H1 (cell line): Measurements from ENCODE around the gene KDM5A. TPM values are rescaled to one million over a fixed set of nuclear protein-coding genes. Genes with fewer than 3 reads are reported as not detected.

Experiments used
- CTCF ChIA-PET: fragments of 300-600 bp; sonication (Branson Sonifier 250); formaldehyde crosslinking; loops from one replicate; lab custom pipeline; 2021; ENCODE audit not compliant: partially characterized antibody; lab: Charles Lee
- POLR2A ChIA-PET: fragments of 300-600 bp; sonication (Branson Sonifier 250); formaldehyde crosslinking; loops from one replicate; lab custom pipeline; 2021; ENCODE audit warnings: inconsistent platforms; ENCODE audit not compliant: partially characterized antibody; lab: Charles Lee
- DNase-seq, 2 experiments: peaks; one replicate each; pipeline versions ENCODE4 v3.0.0 to v3.0.0-alpha.2; 2010 to 2022; ENCODE audit warnings: low spot score in 2 of 2, low read depth in 1 of 2, mixed read lengths in 1 of 2
- FAIRE-seq: peaks from 2 replicates; lab custom pipeline; 2011; peaks lifted over from hg19 to GRCh38; lab: Jason Lieb, UNC
- H2AFZ ChIP-seq: 2 replicates; pipeline ENCODE4 v1.8.1; 2012; ENCODE audit warnings: low read length, inconsistent platforms
- H2AK5ac ChIP-seq: 2 replicates; pipeline ENCODE4 v1.6.1; 2013; ENCODE audit warnings: low read depth, low read length
- H2BK120ac ChIP-seq: replicated peaks from 2 replicates; pipeline ENCODE3; 2013; ENCODE audit warnings: low read depth, low read length, inconsistent platforms
- H2BK12ac ChIP-seq: 2 replicates; pipeline ENCODE4 v1.6.1; 2013; ENCODE audit warnings: low read depth, low read length
- H2BK15ac ChIP-seq: 2 replicates; pipeline ENCODE4 v1.6.1; 2013; ENCODE audit warnings: low read length
- H2BK20ac ChIP-seq: 2 replicates; pipeline ENCODE4 v1.6.1; 2013; ENCODE audit warnings: low read length
- H2BK5ac ChIP-seq: 2 replicates; pipeline ENCODE4 v1.6.1; 2013; ENCODE audit warnings: low read depth, low read length
- H3K14ac ChIP-seq: 2 replicates; pipeline ENCODE4 v1.6.1; 2013; ENCODE audit warnings: inconsistent platforms; ENCODE audit not compliant: insufficient read length
- H3K18ac ChIP-seq: 2 replicates; pipeline ENCODE4 v1.6.1; 2013; ENCODE audit warnings: low read length; ENCODE audit errors: extremely low read depth
- H3K23ac ChIP-seq: 2 replicates; pipeline ENCODE4 v1.6.1; 2013; ENCODE audit warnings: inconsistent platforms; ENCODE audit not compliant: insufficient read length
- H3K23me2 ChIP-seq: 2 replicates; pipeline ENCODE4 v1.6.1; 2013; ENCODE audit warnings: low read depth, low read length
- H3K27ac ChIP-seq: 2 replicates; pipeline ENCODE4 v1.6.1; 2011; ENCODE audit warnings: low read depth, low read length, inconsistent platforms
- H3K27me3 ChIP-seq, 4 experiments: replicated peaks in 1 of 4; 1 replicate in 1 of 4; 2 replicates in 3 of 4; pipeline versions ENCODE4 v1.6.1 to v1.8.1; 2011 to 2013; ENCODE audit warnings: low read length in 3 of 4, mild to moderate bottlenecking in 3 of 4, inconsistent platforms in 2 of 4, mixed read lengths in 2 of 4, moderate library complexity in 1 of 4; ENCODE audit not compliant: control insufficient read depth in 3 of 4, insufficient read depth in 3 of 4; ENCODE audit errors: extremely low read depth in 1 of 4
- H3K36me3 ChIP-seq, 4 experiments: 2 replicates each; pipeline versions ENCODE4 v1.6.1 to v1.8.1; 2011 to 2013; ENCODE audit warnings: mild to moderate bottlenecking in 4 of 4, low read length in 3 of 4, moderate library complexity in 2 of 4, control low read depth in 1 of 4, inconsistent platforms in 1 of 4; ENCODE audit not compliant: insufficient read depth in 4 of 4, control insufficient read depth in 2 of 4
- H3K4ac ChIP-seq: replicated peaks from 2 replicates; pipeline ENCODE3; 2013; ENCODE audit warnings: low read length, low read depth, mixed read lengths, inconsistent platforms; ENCODE audit not compliant: insufficient read length
- H3K4me1 ChIP-seq, 4 experiments: replicated peaks in 1 of 4; 1 replicate in 1 of 4; 2 replicates in 3 of 4; pipeline versions ENCODE4 v1.6.1 to v1.8.1; 2011 to 2013; ENCODE audit warnings: low read length in 3 of 4, inconsistent platforms in 2 of 4, mixed read lengths in 1 of 4; ENCODE audit not compliant: insufficient read depth in 4 of 4, control insufficient read depth in 3 of 4
- H3K4me2 ChIP-seq, 2 experiments: 2 replicates each; pipeline versions ENCODE4 v1.6.1 to v1.8.1; 2011 to 2013; ENCODE audit warnings: low read depth in 2 of 2, low read length in 2 of 2, control low read depth in 1 of 2, inconsistent platforms in 1 of 2, mild to moderate bottlenecking in 1 of 2; ENCODE audit not compliant: insufficient read depth in 1 of 2
- H3K4me3 ChIP-seq, 4 experiments: fragments of 200-600, 300-600 bp in 1 of 4; sonication (generic), shearing (Covaris generic), sonication (Bioruptor Twin) in 1 of 4; 2 replicates each; pipeline versions ENCODE4 v1.5.1 to v1.8.1; 2011 to 2016; ENCODE audit warnings: low read length in 4 of 4, low read depth in 3 of 4, control low read depth in 2 of 4, inconsistent platforms in 2 of 4, mild to moderate bottlenecking in 2 of 4, mixed read lengths in 1 of 4, moderate library complexity in 1 of 4; ENCODE audit not compliant: insufficient read depth in 2 of 4; ENCODE audit errors: extremely low read depth in 1 of 4
- H3K56ac ChIP-seq: replicated peaks from 2 replicates; pipeline ENCODE3; 2013; ENCODE audit warnings: low read depth, mild to moderate bottlenecking, mixed read lengths, low read length, inconsistent platforms; ENCODE audit not compliant: insufficient read length
- H3K79me1 ChIP-seq: 2 replicates; pipeline ENCODE4 v1.6.1; 2013; ENCODE audit warnings: low read depth, low read length, control low read depth
- H3K79me2 ChIP-seq, 2 experiments: 2 replicates each; pipeline versions ENCODE4 v1.6.1 to v1.8.1; 2012 to 2013; ENCODE audit warnings: low read length in 2 of 2, mild to moderate bottlenecking in 2 of 2, inconsistent platforms in 1 of 2; ENCODE audit not compliant: insufficient read depth in 2 of 2, control insufficient read depth in 1 of 2
- H3K9ac ChIP-seq, 4 experiments: replicated peaks in 1 of 4; 1 replicate in 1 of 4; 2 replicates in 3 of 4; pipeline versions ENCODE4 v1.6.1 to v1.8.1; 2011 to 2013; ENCODE audit warnings: low read depth in 3 of 4, low read length in 3 of 4, control low read depth in 2 of 4, mild to moderate bottlenecking in 2 of 4, moderate library complexity in 2 of 4, inconsistent platforms in 1 of 4; ENCODE audit errors: extremely low read depth in 1 of 4
- H3K9me3 ChIP-seq, 2 experiments: 2 replicates each; pipeline versions ENCODE4 v1.6.1 to v1.8.1; 2012 to 2013; ENCODE audit warnings: mild to moderate bottlenecking in 2 of 2, moderate library complexity in 2 of 2, control low read depth in 1 of 2, inconsistent platforms in 1 of 2, low read depth in 1 of 2, low read length in 1 of 2, mixed read lengths in 1 of 2; ENCODE audit not compliant: insufficient read depth in 2 of 2
- H4K20me1 ChIP-seq, 2 experiments: replicated peaks in 1 of 2; 2 replicates each; pipeline versions ENCODE3 to v1.8.1; 2011 to 2013; ENCODE audit warnings: inconsistent platforms in 2 of 2, low read length in 2 of 2, mild to moderate bottlenecking in 1 of 2; ENCODE audit not compliant: insufficient read depth in 2 of 2, control insufficient read depth in 1 of 2
- H4K5ac ChIP-seq: 2 replicates; pipeline ENCODE4 v1.6.1; 2013; ENCODE audit warnings: low read length, low read depth, mixed read lengths, inconsistent platforms; ENCODE audit not compliant: insufficient read length
- H4K8ac ChIP-seq: 2 replicates; pipeline ENCODE4 v1.8.0; 2013; ENCODE audit warnings: mild to moderate bottlenecking, moderate library complexity, low read length, inconsistent platforms; ENCODE audit not compliant: insufficient read depth; ENCODE audit errors: extremely low read depth
- H4K91ac ChIP-seq: replicated peaks from 2 replicates; pipeline ENCODE3; 2013; ENCODE audit warnings: low read length, mixed read lengths, inconsistent platforms; ENCODE audit not compliant: insufficient read length
- BACH1 ChIP-seq: IDR thresholded peaks from 2 replicates; pipeline ENCODE4 v1.6.1; 2012; ENCODE audit warnings: low read length, improper control_type of control experiment
- CREB1 ChIP-seq: IDR thresholded peaks from 2 replicates; pipeline ENCODE4 v1.6.1; 2012; ENCODE audit warnings: inconsistent platforms
- CTBP2 ChIP-seq: IDR thresholded peaks from 2 replicates; pipeline ENCODE4 v1.7.0; 2011; ENCODE audit warnings: borderline replicate concordance, mild to moderate bottlenecking, moderate library complexity, mixed read lengths, low read length; ENCODE audit not compliant: insufficient read depth, insufficient read length
- KDM5A ChIP-seq: fragments of 200-600 bp; IDR thresholded peaks from 2 replicates; pipeline ENCODE4 v1.7.1; 2012; ENCODE audit warnings: mild to moderate bottlenecking, low read length, inconsistent platforms, mixed read lengths
- NRF1 ChIP-seq: IDR thresholded peaks from 2 replicates; pipeline ENCODE4 v1.6.1; 2011; ENCODE audit warnings: mild to moderate bottlenecking, low read depth, low read length, improper control_type of control experiment
- RNF2 ChIP-seq: fragments of 200-900, 300-1000 bp; sonication (generic); IDR thresholded peaks from 2 replicates; pipeline ENCODE4 v1.7.1; 2016; ENCODE audit warnings: borderline replicate concordance, low read depth, mild to moderate bottlenecking, antibody characterized with exemption, low read length; ENCODE audit not compliant: poor library complexity, severe bottlenecking; ENCODE audit errors: missing control alignments
- SP1 ChIP-seq: IDR thresholded peaks from 2 replicates; pipeline ENCODE4 v1.6.1; 2011; ENCODE audit warnings: low read depth, low read length
- SP4 ChIP-seq: IDR thresholded peaks from 2 replicates; pipeline ENCODE4 v1.6.1; 2012; ENCODE audit warnings: low read length, inconsistent platforms
- SUZ12 ChIP-seq: fragments of 200-600 bp; sonication (generic); IDR thresholded peaks from 2 replicates; pipeline ENCODE4 v1.6.1; 2012; ENCODE audit warnings: mild to moderate bottlenecking, inconsistent platforms, low read length, moderate library complexity, mixed read lengths
- whole genome bisulfite sequencing, 2 experiments: shearing (Covaris generic) in 1 of 2; methylation state at CpG; one replicate each; pipeline versions ENCODE4 v1.1.6 to v1.1.7; 2013 to 2015; ENCODE audit warnings: low lambda C conversion rate in 2 of 2, mixed read lengths in 2 of 2, inconsistent platforms in 1 of 2, low coverage in 1 of 2, missing lambda C conversion rate in 1 of 2; ENCODE audit not compliant: insufficient replicate concordance in 2 of 2, insufficient coverage in 1 of 2, insufficient read length in 1 of 2; ENCODE audit errors: extremely low coverage in 1 of 2, missing lambda C conversion rate in 1 of 2; 5-methylcytosine and 5-hydroxymethylcytosine counted together
- polyA plus RNA-seq, 7 experiments: library from polyadenylated mRNA; depleted of rRNA in 3 of 7; stranded (reverse) in 5 of 7; unstranded in 2 of 7; fragments of >200 nt in 5 of 7; fragments of 200-250 nt in 2 of 7; gene quantifications; 1 replicate in 5 of 7; 2 replicates in 1 of 7; 4 replicates in 1 of 7; pipeline versions ENCODE4 v1.2.1 to v1.2.3, GENCODE V29; 2011 to 2013; ENCODE audit warnings: missing spikeins in 2 of 7, mixed read lengths in 2 of 7
- total RNA-seq: library from RNA; stranded (reverse); fragmentation: NEBNext Ultra II Directional; extraction: Animal tissue kit (Norgen Biotek cat#: 25700); gene quantifications from 2 replicates; pipeline ENCODE4 v1.2.1, GENCODE V29; 2021
- TF ChIP-seq, protein P1 (sequence below): IDR thresholded peaks from 2 replicates; pipeline ENCODE4 v1.6.1; 2011; ENCODE audit warnings: low read depth, mild to moderate bottlenecking, low read length; ENCODE audit not compliant: insufficient read depth
- TF ChIP-seq, protein P2 (sequence below): IDR thresholded peaks from 2 replicates; pipeline ENCODE4 v1.6.1; 2012; ENCODE audit warnings: inconsistent platforms

KDM5A gene
- total and polyA plus RNA-seq, 2 of the 8 experiments (the other 6 are each of a cell fraction or from before 2014, with no cell fraction given): 6.3 to 36.9 TPM

DNA sequence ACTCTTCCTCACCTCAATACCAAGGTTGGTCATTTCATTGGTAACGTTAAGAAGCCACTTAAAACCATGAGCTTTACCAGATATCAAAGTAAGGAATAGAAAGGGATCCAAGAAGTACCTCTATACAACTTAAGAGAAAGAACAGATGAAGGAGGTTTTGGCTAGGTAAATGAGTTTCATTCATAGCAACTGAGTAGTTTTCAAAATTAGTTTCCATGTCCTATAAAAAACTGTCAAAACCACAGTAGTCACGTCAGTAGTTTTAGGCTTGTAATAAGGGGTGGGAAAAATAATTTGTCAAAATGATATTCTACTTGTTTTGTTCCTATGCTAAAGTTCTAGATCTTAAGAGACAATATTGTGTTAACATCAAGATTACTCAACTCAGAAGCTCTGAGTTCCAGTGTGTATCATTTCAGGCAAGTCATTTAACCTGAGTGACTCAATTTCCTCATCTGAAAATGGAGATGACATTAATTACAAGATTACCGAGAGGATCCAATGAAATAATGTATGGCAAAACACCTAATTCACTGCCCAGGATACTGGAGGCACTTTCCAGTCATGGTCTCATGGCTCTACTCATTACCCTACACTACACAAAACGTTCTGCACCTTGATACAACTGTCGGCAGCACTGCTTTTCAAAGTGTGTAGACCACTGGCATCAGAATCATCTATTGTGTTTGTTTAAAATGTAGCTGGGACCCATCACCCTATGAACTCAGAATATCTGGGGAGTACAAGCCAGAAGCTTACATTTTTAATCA lies 102.4 kb downstream of the KDM5A start:
- Histone ChIP-seq H3K9ac (no peak overlapping the region), H3K79me1 (no peaks in the 10 kb centered on the region)
- no peak for FAIRE-seq
- TF ChIP-seq SP1 (no peak), SUZ12 (no peak), RNF2 (no peak), SP4 (no peak), NRF1 (no peak), KDM5A (no peak), BACH1 (no peak), CREB1 (no peak), CTBP2 (no peak)
- TF ChIP-seq, protein P1, sequence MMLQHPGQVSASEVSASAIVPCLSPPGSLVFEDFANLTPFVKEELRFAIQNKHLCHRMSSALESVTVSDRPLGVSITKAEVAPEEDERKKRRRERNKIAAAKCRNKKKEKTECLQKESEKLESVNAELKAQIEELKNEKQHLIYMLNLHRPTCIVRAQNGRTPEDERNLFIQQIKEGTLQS: no peak
- TF ChIP-seq, protein P2, sequence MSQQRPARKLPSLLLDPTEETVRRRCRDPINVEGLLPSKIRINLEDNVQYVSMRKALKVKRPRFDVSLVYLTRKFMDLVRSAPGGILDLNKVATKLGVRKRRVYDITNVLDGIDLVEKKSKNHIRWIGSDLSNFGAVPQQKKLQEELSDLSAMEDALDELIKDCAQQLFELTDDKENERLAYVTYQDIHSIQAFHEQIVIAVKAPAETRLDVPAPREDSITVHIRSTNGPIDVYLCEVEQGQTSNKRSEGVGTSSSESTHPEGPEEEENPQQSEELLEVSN: no peak
- TF ChIP-seq, all 59 proteins: peak for 0
- no peak overlapping the region for H3K4me2 ChIP-seq
- H3K27ac ChIP-seq: no peak overlapping the region
- no peak for DNase-seq
- WGBS, 2 experiments: 88% methylated on average over 5 of the region's 5 CpGs; no CpG with 5 or more reads in 1 of the 2 experiments
- H3K18ac ChIP-seq: no peak overlapping the region
- ChIA-PET POLR2A (no interaction called here), CTCF (no interaction called here)
- H2BK120ac ChIP-seq: no peak overlapping the region
- H3K9me3 ChIP-seq: no peaks in the 10 kb centered on the region
- no peak overlapping the region for H2BK5ac ChIP-seq
- no peak overlapping the region for H4K91ac ChIP-seq
- no peak overlapping the region for H2BK20ac ChIP-seq
- H2BK12ac ChIP-seq: no peak overlapping the region
- H3K23me2 ChIP-seq: no peaks in the 10 kb centered on the region
- no peak overlapping the region for H2AFZ ChIP-seq
- H4K5ac ChIP-seq: no peak overlapping the region
- no peak overlapping the region for H4K8ac ChIP-seq
- H3K4me1 ChIP-seq: no peaks in the 10 kb centered on the region
- H3K27me3 ChIP-seq: no peaks in the 10 kb centered on the region
- H3K36me3 ChIP-seq: peaks cover 0 to 18% (median 9%) of the 10 kb centered on the region in 4 experiments; a peak in 7 of 8 replicates
- no peak overlapping the region for H3K4ac ChIP-seq
- no peak overlapping the region for H3K56ac ChIP-seq
- no peak overlapping the region for H2BK15ac ChIP-seq
- no peaks in the 10 kb centered on the region for H3K79me2 ChIP-seq
- no peaks in the 10 kb centered on the region for H4K20me1 ChIP-seq
- H2AK5ac ChIP-seq: no peak overlapping the region
- no peak overlapping the region for H3K23ac ChIP-seq
- H3K4me3 ChIP-seq: no peak overlapping the region
- no peak overlapping the region for H3K14ac ChIP-seq
